ENCODE measurements around the gene NFASC.

Gene NFASC

DNA sequence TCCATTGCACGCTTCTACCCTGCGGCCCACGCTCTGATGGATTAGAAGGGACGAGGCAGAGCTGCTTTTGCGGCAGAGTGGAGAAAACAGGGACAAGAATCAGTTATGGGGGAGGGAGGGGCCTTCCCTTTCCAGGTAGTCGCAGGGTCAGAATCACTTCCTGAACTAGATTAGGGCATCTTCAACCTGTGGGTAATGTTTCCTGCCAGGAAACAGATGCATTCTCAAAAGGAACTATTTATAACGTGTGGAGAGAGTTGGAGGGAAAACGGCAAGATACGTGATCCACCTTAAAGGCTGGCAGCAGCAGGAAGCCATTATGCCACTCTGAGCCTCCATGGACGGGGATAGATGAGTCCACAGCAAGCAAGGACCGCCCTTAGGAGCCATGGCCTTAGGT, 112.5 kb downstream of the NFASC start:
- no peak for TF ChIP-seq EZH2phosphoT487 (IDR thresholded peaks at IDR 0.05; ENCODE audit: low read depth)
- TF ChIP-seq, protein P1, sequence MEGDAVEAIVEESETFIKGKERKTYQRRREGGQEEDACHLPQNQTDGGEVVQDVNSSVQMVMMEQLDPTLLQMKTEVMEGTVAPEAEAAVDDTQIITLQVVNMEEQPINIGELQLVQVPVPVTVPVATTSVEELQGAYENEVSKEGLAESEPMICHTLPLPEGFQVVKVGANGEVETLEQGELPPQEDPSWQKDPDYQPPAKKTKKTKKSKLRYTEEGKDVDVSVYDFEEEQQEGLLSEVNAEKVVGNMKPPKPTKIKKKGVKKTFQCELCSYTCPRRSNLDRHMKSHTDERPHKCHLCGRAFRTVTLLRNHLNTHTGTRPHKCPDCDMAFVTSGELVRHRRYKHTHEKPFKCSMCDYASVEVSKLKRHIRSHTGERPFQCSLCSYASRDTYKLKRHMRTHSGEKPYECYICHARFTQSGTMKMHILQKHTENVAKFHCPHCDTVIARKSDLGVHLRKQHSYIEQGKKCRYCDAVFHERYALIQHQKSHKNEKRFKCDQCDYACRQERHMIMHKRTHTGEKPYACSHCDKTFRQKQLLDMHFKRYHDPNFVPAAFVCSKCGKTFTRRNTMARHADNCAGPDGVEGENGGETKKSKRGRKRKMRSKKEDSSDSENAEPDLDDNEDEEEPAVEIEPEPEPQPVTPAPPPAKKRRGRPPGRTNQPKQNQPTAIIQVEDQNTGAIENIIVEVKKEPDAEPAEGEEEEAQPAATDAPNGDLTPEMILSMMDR (IDR thresholded peaks at IDR 0.05; ENCODE audit: low read depth, low read length) = no peak
- no peak overlapping the region for H3K9ac ChIP-seq (ENCODE audit: low read length)
- no peaks in the 10 kb centered on the region for H3K36me3 ChIP-seq (replicated peaks; ENCODE audit: low read depth, low read length)
- H3K4me1 ChIP-seq (ENCODE audit: low read length) = no peaks in the 10 kb centered on the region
- H3K27me3 ChIP-seq (ENCODE audit: low read depth, low read length) = peaks cover 44% of the 10 kb centered on the region
- H3K27ac ChIP-seq (ENCODE audit: low read length) = no peak overlapping the region
- H2AFZ ChIP-seq (ENCODE audit: low read depth, low read length) = no peak overlapping the region
- no peaks in the 10 kb centered on the region for H4K20me1 ChIP-seq (ENCODE audit: insufficient read depth, low read length)
- H3K9me3 ChIP-seq (ENCODE audit: insufficient read depth, low read length) = no peaks in the 10 kb centered on the region
- no peak overlapping the region for H3K4me2 ChIP-seq (ENCODE audit: low read length)
- H3K79me2 ChIP-seq (ENCODE audit: low read length) = no peaks in the 10 kb centered on the region
- H3K4me3 ChIP-seq (ENCODE audit: low read length) = no peak overlapping the region

DNA sequence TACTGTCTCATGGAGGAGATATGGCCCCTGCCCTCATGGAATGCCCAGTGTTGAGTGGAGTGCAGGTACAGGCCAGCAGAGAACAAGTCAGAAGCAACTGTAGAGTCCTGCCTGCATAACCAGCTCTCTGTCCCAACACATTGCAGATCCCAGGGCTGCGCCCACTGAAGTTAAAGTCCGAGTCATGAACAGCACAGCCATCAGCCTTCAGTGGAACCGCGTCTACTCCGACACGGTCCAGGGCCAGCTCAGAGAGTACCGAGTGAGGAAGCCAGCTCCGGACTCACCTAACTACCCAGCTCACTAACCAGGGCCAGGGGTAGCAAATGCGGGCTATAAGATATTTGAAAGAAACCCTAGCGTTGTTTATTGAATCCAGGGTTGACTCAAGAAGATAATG, 113.2 kb downstream of the NFASC start:
- Histone ChIP-seq H2AFZ (ENCODE audit: low read depth, low read length) (no peak overlapping the region), H3K27ac (ENCODE audit: low read length) (no peak overlapping the region), H4K20me1 (ENCODE audit: insufficient read depth, low read length) (no peaks in the 10 kb centered on the region), H3K4me1 (ENCODE audit: low read length) (no peaks in the 10 kb centered on the region), H3K79me2 (ENCODE audit: low read length) (no peaks in the 10 kb centered on the region), H3K4me2 (ENCODE audit: low read length) (no peak overlapping the region), H3K9ac (ENCODE audit: low read length) (no peak overlapping the region), H3K27me3 (ENCODE audit: low read depth, low read length) (peaks cover 50% of the 10 kb centered on the region), H3K9me3 (ENCODE audit: insufficient read depth, low read length) (no peaks in the 10 kb centered on the region), H3K36me3 (replicated peaks; ENCODE audit: low read depth, low read length) (no peaks in the 10 kb centered on the region), H3K4me3 (ENCODE audit: low read length) (no peak overlapping the region)
- TF ChIP-seq EZH2phosphoT487 (IDR thresholded peaks at IDR 0.05; ENCODE audit: low read depth) = no peak
- TF ChIP-seq, protein P1 (IDR thresholded peaks at IDR 0.05; ENCODE audit: low read depth, low read length) = no peak

DNA sequence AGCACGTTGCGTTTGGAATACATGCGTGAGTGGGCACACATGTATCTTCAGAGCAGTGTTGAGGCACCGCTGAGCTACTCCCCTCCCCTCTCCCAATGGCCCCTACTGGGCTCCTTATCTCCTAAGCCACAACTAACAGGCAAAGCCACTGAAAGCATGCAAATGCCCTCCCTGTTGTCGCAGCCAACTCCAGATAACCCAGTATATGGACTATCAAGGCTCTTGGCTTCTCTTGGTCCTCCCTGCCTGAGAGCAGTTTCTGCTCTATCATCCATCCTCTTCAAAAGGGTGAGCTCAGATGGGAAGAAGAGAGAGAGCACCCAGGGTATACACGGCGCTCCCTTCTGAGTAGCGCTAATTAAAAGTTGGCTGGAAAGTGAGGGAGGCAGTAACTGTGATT, 113.8 kb downstream of the NFASC start:
- Histone ChIP-seq H3K4me3 (ENCODE audit: low read length) (no peak overlapping the region), H3K9me3 (ENCODE audit: insufficient read depth, low read length) (no peaks in the 10 kb centered on the region), H3K27me3 (ENCODE audit: low read depth, low read length) (peaks cover 52% of the 10 kb centered on the region), H3K79me2 (ENCODE audit: low read length) (no peaks in the 10 kb centered on the region), H3K36me3 (replicated peaks; ENCODE audit: low read depth, low read length) (no peaks in the 10 kb centered on the region), H3K9ac (ENCODE audit: low read length) (no peak overlapping the region), H2AFZ (ENCODE audit: low read depth, low read length) (no peak overlapping the region), H4K20me1 (ENCODE audit: insufficient read depth, low read length) (no peaks in the 10 kb centered on the region), H3K27ac (ENCODE audit: low read length) (no peak overlapping the region), H3K4me1 (ENCODE audit: low read length) (no peaks in the 10 kb centered on the region), H3K4me2 (ENCODE audit: low read length) (no peak overlapping the region)
- TF ChIP-seq EZH2phosphoT487 (IDR thresholded peaks at IDR 0.05; ENCODE audit: low read depth) = no peak
- TF ChIP-seq, protein P1 (IDR thresholded peaks at IDR 0.05; ENCODE audit: low read depth, low read length) = no peak

DNA sequence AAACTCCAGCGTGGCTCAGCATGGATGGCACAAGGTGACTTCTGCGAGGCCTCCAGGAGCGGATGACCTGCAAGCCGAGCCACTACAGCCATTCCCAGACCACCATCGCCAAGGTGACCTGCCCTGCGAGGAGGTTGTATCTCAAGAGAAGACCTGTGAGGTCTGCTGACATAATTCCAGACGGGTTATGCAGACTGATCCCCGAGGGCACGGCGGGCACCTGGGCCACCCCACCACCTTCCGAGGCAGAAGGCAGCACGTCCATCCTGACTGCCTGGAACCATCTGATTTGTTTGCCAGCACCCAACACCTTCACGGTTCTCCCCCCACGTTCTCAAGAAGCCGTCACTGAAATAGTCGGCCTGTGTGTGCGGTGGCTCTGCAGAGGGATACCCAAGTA, 115.5 kb downstream of the NFASC start:
- Histone ChIP-seq H3K4me1 (ENCODE audit: low read length) (peaks cover 3% of the 10 kb centered on the region), H3K4me2 (ENCODE audit: low read length) (no peak overlapping the region), H2AFZ (ENCODE audit: low read depth, low read length) (no peak overlapping the region), H3K36me3 (replicated peaks; ENCODE audit: low read depth, low read length) (no peaks in the 10 kb centered on the region), H4K20me1 (ENCODE audit: insufficient read depth, low read length) (no peaks in the 10 kb centered on the region), H3K9ac (ENCODE audit: low read length) (no peak overlapping the region), H3K27ac (ENCODE audit: low read length) (no peak overlapping the region), H3K9me3 (ENCODE audit: insufficient read depth, low read length) (no peaks in the 10 kb centered on the region), H3K27me3 (ENCODE audit: low read depth, low read length) (peaks cover 58% of the 10 kb centered on the region), H3K4me3 (ENCODE audit: low read length) (no peak overlapping the region), H3K79me2 (ENCODE audit: low read length) (no peaks in the 10 kb centered on the region)
- no peak for TF ChIP-seq EZH2phosphoT487 (IDR thresholded peaks at IDR 0.05; ENCODE audit: low read depth)
- TF ChIP-seq, protein P1 (IDR thresholded peaks at IDR 0.05; ENCODE audit: low read depth, low read length) = no peak
